NCI-H2029 treated with DMSO at 0.1 percent for 48 hours (cell line): ENCODE measurements around the gene SLC7A14.

Source experiments
- DNase-seq: peaks from one replicate; lab custom pipeline; 2025; lab: John Stamatoyannopoulos, UW

The SLC7A14 gene

GRCh38 chr3:170469151-170470062 lies 116.5 kb downstream of the SLC7A14 start:
- DNase-seq: no peak

GRCh38 chr3:170467571-170468147 lies 118.2 kb downstream of the SLC7A14 start:
- no peak for DNase-seq

GRCh38 chr3:170467007-170467406 lies 118.9 kb downstream of the SLC7A14 start:
- no peak for DNase-seq

- no peak for DNase-seq
Observed at GRCh38 chr3:170465955-170466354, 119.9 kb downstream of the SLC7A14 start.

- no peak for DNase-seq
Observed at GRCh38 chr3:170463011-170463410, 122.9 kb downstream of the SLC7A14 start.

- DNase-seq: no peak
Observed at GRCh38 chr3:170458285-170458684, 127.6 kb downstream of the SLC7A14 start.

GRCh38 chr3:170454509-170454908 lies 131.4 kb downstream of the SLC7A14 start:
- DNase-seq: no peak

- DNase-seq: no peak
Observed at GRCh38 chr3:170450039-170450438, 135.8 kb downstream of the SLC7A14 start.

GRCh38 chr3:170448584-170448983 lies 137.3 kb downstream of the SLC7A14 start:
- no peak for DNase-seq

- DNase-seq: no peak
Observed at GRCh38 chr3:170443457-170443856, 142.4 kb downstream of the SLC7A14 start.

- DNase-seq: no peak
Observed at GRCh38 chr3:170442947-170443346, 142.9 kb downstream of the SLC7A14 start.

GRCh38 chr3:170441412-170441811 lies 144.5 kb downstream of the SLC7A14 start:
- DNase-seq: no peak

GRCh38 chr3:170440344-170440743 lies 145.5 kb downstream of the SLC7A14 start:
- DNase-seq: no peak

GRCh38 chr3:170438836-170439235 lies 147.0 kb downstream of the SLC7A14 start:
- no peak for DNase-seq

- no peak for DNase-seq
Observed at GRCh38 chr3:170437696-170438407, 148.0 kb downstream of the SLC7A14 start.

- DNase-seq: no peak
Observed at GRCh38 chr3:170437176-170437575, 148.7 kb downstream of the SLC7A14 start.

- no peak for DNase-seq
Observed at GRCh38 chr3:170436697-170437096, 149.2 kb downstream of the SLC7A14 start.

- no peak for DNase-seq
Observed at GRCh38 chr3:170432416-170432815, 153.5 kb downstream of the SLC7A14 start.

- DNase-seq: no peak
Observed at GRCh38 chr3:170431054-170431453, 154.8 kb downstream of the SLC7A14 start.

- DNase-seq: no peak
Observed at GRCh38 chr3:170429050-170429449, 156.8 kb downstream of the SLC7A14 start.

GRCh38 chr3:170428095-170428494 lies 157.8 kb downstream of the SLC7A14 start:
- DNase-seq: no peak

GRCh38 chr3:170426240-170426797 lies 159.6 kb downstream of the SLC7A14 start:
- no peak for DNase-seq
